Measurements from ENCODE around the gene EIF4G1.

Gene EIF4G1

DNA sequence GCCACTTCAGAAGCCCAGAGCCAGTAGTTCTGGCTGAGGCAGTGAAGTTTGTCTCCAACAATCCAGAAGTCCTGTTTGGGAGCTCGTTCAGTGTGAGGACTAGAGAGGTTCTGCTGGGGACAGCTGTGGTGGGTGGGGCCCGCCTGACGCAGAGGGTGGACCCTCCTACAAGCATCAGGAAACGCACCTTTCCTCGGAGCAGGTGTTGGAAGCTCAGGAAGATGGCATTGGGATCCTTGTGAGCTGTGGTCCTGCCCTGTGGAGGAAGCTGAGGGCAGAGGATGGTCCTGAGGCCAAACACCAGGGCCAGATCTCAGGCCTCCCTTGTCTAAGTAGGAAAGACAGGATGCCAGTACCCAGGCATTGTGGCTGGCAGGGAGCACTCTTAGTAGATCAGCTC is 58.5 kb downstream of the EIF4G1 start:
- no peak for FAIRE-seq

DNA sequence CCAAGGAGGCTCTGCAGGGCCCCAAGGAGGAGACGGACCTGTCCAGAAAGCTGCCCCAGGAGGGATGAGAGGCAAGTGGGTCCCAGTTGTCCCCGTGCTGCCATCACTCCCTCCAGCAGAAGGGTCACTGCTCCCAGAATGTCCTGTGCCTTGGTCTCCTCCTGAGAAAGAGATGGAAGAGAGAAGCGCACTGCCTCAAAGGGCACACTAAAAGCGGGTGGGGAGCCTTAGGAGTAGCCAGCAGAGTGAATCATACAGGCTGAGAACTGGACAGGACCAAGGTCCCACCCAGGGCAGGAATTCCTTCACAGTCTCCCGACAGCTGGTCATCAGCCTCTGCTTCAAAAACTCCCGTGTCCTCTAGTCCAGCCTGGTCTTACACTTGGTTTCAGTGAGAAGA is 59.0 kb downstream of the EIF4G1 start:
- no peak for FAIRE-seq

DNA sequence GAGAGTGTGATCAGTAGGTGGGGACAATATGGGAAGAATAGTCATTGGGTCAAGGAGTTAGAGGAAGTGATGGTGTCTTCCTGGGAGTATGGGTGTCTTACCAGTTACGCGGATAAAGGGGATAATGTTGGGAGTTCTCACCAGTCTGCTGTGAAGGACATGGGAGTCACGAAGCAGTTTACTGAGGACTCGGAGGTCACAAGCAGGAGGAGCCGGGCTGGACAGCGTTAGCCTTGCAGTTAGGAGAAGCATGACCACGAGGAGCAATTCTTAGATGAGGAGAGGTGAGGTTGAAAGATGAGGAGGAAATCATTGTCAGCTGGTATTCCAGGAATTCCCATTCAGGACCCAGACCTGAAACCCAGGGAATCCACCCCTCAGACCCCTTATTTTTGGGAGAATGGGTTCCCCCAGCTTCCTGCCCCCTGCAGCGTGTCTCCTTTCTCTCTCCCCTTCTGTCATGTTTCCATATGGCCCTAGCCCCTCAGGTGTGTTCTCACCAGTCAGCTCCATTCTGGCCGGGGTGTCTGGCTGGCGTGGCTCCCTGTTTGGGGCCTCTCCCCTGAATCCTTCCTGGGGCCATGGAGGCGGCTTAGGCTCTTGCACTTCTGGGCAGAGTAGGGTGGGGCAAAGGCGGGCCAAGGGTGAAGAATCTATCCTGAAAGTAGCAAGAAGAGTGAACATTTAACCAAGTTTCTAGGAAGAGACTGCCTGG is 61.5 kb downstream of the EIF4G1 start:
- no peak for FAIRE-seq

DNA sequence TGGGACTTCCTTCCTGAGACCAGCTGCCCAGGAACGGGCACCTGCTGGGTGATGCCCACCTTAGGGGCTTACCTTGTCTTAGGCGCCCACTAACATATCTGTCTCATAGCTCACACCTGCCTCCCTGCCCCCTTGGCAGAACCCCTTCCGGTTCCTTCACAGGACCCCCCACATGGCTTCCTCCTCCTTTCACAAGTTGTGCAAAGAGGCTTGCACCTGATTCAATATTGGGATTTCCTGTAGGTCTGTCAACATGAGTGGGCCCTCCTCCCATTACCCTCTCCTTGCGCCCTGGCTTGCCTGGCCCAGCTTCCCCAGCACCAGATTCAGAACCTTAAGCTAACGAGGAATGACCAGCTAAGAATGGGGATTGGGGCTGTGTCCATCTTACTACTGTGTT is 63.0 kb downstream of the EIF4G1 start:
- no peak for FAIRE-seq

DNA sequence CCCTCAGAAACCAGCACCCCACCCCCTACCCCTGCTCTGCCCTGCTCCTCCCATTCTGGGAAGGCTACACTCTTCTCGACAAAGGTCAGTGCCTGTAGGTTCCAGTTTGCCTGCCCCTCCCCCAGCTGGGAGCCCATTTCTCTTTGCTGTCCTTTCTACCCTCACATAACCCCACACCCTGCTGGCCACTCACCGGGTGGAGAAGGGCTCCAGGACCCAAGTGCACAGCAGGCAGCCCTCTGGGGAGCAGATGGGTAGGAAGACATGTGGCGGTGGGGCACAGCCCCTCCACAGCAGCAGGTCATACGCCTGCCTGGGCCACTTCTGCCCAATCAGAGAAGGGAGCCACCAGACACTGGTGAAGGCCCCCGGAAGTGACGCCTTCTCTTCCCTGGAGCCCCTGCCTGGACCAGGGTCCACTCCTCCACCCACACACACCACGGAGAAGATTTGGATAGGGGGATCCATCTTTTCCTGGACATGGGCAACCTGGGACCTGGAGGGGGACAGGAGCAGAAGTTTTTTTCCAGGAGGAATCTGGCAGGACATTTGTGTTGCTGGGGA is 63.6 kb downstream of the EIF4G1 start, which contains the start of gene THPO:
TSS of gene THPO (minus strand) at position 326 of the 564 bp plus-strand sequence. CDS start 1,948 bp downstream, outside the sequence.
- FAIRE-seq, result no peak

DNA sequence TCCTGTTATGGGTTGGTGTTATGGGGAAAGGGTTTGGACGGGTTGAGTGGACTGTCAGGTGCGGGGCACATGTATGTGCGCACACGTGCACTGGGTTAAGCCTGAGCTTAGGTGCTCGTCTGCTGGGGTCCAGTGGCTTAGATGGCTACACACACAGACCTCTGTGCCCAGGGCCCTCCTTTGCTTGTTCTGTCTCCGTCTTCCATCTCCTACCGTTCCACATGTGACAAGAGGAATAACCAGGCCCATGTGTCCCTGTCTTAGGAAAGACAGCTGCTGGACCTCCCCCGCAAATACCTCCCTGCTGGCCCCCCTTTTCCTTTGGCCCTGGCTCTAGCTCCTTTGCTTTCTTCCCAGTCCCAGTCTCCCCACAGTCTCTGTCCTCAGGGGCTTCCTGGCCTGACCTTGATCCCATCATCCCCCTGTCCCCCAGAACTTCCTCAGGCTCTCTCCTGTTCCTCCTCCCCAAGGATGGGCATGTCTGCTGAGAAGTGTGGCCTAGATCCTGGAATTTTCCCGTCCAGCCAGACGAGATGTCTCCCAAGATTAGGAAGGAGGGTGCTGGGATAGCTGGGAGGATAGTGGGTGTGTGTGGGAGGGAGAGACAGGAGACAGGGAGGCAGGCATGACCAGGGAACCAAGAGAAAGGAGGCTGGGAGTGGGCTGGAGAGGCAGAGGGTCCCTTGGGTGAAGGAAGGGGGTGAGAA is 64.4 kb downstream of the EIF4G1 start:
- no peak for FAIRE-seq

DNA sequence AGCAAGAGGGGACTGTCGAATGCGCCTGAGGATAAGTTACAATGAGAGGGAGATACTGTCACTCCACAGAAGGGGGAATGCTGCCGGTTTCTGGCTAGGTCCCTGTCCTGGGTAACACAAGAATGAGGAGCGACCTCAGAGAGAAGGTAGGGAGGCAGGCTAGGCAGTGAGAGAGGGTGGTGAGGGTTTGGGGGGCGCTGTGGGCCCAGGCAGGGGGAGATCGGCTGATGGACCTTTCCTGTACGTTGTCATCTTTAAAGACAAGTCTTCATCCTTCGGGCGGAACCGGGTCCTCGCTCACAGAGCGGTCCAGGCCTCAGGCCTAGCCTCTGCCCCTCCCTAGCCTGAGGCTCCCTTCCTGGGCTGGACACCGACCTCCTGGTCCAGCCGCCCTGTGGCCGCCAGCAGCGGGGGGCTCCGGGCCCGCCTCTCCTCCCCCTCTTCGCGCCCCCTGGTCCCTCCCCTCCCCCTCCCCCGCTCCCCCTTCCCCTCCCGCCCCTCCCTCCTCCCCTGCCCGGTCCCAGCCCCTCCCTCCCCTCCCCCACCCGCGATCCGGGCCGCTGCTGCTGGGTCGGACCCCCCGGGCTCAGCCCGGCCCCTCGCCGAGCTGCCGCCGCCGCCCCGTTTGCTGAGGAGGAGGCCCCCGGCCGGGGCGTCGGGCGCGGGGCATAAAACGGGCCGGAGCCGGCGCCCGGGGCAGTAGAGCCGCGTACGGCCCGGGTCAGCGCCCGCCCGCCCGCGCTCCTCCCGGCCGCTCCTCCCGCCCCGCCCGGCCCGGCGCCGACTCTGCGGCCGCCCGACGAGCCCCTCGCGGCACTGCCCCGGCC is 65.2 kb downstream of the EIF4G1 start, which contains the start of gene CHRD:
TSS of gene CHRD (plus strand) at position 697 of the 827 bp plus-strand sequence. CDS start 265 bp downstream, outside the sequence.
- FAIRE-seq, result no peak

DNA sequence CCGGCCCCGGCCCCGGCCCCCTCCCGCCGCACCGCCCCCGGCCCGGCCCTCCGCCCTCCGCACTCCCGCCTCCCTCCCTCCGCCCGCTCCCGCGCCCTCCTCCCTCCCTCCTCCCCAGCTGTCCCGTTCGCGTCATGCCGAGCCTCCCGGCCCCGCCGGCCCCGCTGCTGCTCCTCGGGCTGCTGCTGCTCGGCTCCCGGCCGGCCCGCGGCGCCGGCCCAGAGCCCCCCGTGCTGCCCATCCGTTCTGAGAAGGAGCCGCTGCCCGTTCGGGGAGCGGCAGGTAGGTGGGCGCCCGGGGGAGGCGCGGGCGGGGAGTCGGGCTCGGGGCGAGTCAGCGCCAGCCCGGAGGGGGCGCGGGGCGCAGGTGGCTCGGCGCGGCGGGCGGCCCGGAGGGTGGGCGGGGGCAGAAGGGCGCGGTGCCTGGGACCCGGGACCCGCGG is 65.8 kb downstream of the EIF4G1 start:
- FAIRE-seq, result no peak

DNA sequence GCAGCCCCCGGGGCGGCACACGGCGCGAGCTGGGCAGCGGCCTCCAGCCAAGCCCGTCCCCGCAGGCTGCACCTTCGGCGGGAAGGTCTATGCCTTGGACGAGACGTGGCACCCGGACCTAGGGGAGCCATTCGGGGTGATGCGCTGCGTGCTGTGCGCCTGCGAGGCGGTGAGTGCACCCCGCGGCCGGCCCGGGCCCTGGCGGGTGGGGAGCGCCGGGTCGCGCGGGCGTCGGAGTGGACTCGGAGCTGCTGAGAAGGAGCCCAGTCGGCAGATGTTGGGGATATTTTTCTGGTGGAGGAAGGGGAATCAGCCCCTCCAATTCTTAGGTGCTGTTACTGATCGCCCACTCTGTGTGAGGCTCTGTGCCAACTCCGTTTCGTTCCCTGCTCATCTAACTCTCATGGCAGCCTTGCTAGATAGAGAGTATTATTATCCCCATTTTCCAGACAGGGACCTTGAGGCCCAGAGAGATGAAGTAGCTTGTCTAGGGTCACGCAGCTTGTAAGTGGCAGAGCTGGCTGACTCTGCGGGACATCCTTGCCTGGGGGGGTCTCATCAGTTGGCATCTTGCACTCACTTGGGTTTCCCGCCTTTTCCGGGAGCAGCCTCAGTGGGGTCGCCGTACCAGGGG is 66.3 kb downstream of the EIF4G1 start:
- no peak for FAIRE-seq

DNA sequence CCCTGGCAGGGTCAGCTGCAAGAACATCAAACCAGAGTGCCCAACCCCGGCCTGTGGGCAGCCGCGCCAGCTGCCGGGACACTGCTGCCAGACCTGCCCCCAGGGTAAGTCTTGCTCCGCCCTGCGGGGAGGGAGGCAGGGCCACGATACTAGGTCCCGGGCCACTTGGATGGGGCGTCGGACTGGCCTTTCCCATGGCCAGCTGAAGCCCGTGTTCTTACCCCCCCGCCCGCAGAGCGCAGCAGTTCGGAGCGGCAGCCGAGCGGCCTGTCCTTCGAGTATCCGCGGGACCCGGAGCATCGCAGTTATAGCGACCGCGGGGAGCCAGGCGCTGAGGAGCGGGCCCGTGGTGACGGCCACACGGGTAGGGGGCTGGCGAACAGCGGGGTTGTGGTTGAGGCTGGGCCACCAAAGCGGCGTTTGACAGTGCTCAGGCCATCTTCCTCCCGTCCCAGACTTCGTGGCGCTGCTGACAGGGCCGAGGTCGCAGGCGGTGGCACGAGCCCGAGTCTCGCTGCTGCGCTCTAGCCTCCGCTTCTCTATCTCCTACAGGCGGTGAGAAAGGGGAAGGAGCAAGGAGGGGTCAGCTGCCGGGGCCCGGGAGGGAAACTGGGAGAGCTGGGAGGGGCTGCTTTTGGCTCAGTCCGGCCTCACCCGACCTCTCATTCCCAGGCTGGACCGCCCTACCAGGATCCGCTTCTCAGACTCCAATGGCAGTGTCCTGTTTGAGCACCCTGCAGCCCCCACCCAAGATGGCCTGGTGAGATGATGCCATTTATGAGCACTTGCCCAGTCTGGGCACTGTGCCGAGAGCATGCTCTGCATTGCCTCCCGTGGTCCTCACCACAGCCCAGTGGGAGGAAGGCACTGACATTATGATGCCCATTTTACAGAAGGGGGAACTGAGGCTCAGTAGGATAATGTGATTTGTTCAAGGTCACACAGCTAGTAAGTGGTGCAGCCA is 67.1 kb downstream of the EIF4G1 start:
- FAIRE-seq, result no peak

DNA sequence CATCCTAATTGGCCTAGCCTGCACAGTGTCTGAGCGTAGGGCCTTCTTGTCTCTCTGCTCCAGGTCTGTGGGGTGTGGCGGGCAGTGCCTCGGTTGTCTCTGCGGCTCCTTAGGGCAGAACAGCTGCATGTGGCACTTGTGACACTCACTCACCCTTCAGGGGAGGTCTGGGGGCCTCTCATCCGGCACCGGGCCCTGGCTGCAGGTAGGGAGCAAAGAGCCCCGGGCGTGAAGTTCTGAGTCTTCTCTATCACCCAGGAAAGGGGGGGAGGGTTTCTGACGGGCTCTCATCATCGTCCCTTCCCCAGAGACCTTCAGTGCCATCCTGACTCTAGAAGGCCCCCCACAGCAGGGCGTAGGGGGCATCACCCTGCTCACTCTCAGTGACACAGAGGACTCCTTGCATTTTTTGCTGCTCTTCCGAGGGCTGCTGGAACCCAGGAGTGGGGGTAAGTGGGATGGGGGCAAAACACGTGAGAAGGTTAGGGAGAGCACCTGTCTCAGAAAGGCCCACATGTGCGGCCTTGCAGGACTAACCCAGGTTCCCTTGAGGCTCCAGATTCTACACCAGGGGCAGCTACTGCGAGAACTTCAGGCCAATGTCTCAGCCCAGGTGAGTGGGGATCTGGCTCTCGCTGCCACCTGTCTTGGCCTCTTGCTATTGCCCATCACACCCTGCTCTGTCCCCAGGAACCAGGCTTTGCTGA is 68.1 kb downstream of the EIF4G1 start:
- FAIRE-seq, result no peak

DNA sequence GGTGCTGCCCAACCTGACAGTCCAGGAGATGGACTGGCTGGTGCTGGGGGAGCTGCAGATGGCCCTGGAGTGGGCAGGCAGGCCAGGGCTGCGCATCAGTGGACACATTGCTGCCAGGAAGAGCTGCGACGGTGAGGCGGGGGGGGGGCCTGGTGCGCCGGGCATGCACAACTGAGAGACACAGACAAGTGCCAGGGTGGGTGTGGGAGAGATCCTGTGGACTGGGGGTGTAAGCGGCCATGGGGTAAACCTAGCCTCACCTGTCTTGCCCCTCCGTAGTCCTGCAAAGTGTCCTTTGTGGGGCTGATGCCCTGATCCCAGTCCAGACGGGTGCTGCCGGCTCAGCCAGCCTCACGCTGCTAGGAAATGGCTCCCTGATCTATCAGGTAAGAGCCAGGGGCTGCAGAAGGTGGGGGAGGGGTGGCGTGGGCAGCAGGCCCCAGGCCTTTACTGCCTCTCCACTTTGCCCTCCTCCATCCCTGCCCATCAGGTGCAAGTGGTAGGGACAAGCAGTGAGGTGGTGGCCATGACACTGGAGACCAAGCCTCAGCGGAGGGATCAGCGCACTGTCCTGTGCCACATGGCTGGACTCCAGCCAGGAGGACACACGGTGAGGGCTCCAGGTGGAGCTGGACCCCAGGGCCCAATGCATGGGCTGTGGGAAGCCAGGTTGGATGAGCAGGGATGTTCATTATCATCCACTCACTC is 68.8 kb downstream of the EIF4G1 start:
- FAIRE-seq, result no peak

DNA sequence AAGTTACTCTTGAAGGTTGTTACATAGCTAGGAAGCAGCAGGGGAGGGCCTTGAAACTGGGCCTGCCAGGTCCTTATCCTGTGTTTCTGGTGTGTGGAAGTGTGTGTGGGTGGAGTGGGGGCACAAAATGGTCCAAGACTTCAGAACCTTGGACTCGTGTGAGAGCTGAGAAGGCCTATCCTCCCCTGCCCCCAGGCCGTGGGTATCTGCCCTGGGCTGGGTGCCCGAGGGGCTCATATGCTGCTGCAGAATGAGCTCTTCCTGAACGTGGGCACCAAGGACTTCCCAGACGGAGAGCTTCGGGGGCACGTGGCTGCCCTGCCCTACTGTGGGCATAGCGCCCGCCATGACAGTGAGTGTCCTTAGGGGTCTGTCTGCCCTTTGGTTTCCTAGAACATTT is 69.9 kb downstream of the EIF4G1 start:
- no peak for FAIRE-seq
